ENCODE data around the gene KCNE3.

KCNE3 gene

GRCh38 chr11:74471668-74472429 lies 4.5 kb upstream of the KCNE3 start:
- no peak for DNase-seq (ENCODE audit: low read depth in 2 of 2)

- DNase-seq (ENCODE audit: low read depth in 2 of 2): no peak
Observed at GRCh38 chr11:74471037-74471436, 3.7 kb upstream of the KCNE3 start.

- no peak for DNase-seq (ENCODE audit: low read depth in 2 of 2)
Observed at GRCh38 chr11:74470526-74470925, 3.2 kb upstream of the KCNE3 start.

GRCh38 chr11:74468936-74469335 lies 1.6 kb upstream of the KCNE3 start:
- DNase-seq (ENCODE audit: low read depth in 2 of 2): no peak

GRCh38 chr11:74468521-74468920 lies 1.2 kb upstream of the KCNE3 start:
- no peak for DNase-seq (ENCODE audit: low read depth in 2 of 2)

- no peak for DNase-seq (ENCODE audit: low read depth in 2 of 2)
Observed at GRCh38 chr11:74468058-74468457, 709 bp upstream of the KCNE3 start.

- DNase-seq (ENCODE audit: low read depth in 2 of 2): no peak
Observed at GRCh38 chr11:74465291-74465708, 2.0 kb downstream of the KCNE3 start.

GRCh38 chr11:74464746-74465145 lies 2.6 kb downstream of the KCNE3 start:
- no peak for DNase-seq (ENCODE audit: low read depth in 2 of 2)

GRCh38 chr11:74463216-74463615 lies 4.1 kb downstream of the KCNE3 start:
- DNase-seq (ENCODE audit: low read depth in 2 of 2): no peak

GRCh38 chr11:74462631-74463030 lies 4.7 kb downstream of the KCNE3 start:
- no peak for DNase-seq (ENCODE audit: low read depth in 2 of 2)

GRCh38 chr11:74462009-74462408 lies 5.3 kb downstream of the KCNE3 start:
- no peak for DNase-seq (ENCODE audit: low read depth in 2 of 2)

- no peak for DNase-seq (ENCODE audit: low read depth in 2 of 2)
Observed at GRCh38 chr11:74460481-74461154, 6.7 kb downstream of the KCNE3 start.

- no peak for DNase-seq (ENCODE audit: low read depth in 2 of 2)
Observed at GRCh38 chr11:74460065-74460464, 7.3 kb downstream of the KCNE3 start.

- no peak for DNase-seq (ENCODE audit: low read depth in 2 of 2)
Observed at GRCh38 chr11:74459584-74459983, 7.8 kb downstream of the KCNE3 start.

GRCh38 chr11:74457356-74457755 lies 10.0 kb downstream of the KCNE3 start:
- DNase-seq (ENCODE audit: low read depth in 2 of 2): no peak

- peak; percentile 32 to 34 for DNase-seq (ENCODE audit: low read depth in 2 of 2)
Observed at GRCh38 chr11:74453373-74453975, 13.9 kb downstream of the KCNE3 start.

GRCh38 chr11:74452366-74452765 lies 15.0 kb downstream of the KCNE3 start:
- DNase-seq (ENCODE audit: low read depth in 2 of 2): no peak

GRCh38 chr11:74450318-74450717 lies 17.0 kb downstream of the KCNE3 start:
- DNase-seq (ENCODE audit: low read depth in 2 of 2): no peak

GRCh38 chr11:74449369-74449931 lies 17.9 kb downstream of the KCNE3 start:
- DNase-seq (ENCODE audit: low read depth in 2 of 2): no peak

GRCh38 chr11:74447720-74448119 lies 19.6 kb downstream of the KCNE3 start:
- no peak for DNase-seq (ENCODE audit: low read depth in 2 of 2)

GRCh38 chr11:74446532-74446938 lies 20.8 kb downstream of the KCNE3 start:
- no peak for DNase-seq (ENCODE audit: low read depth in 2 of 2)

- no peak for DNase-seq (ENCODE audit: low read depth in 2 of 2)
Observed at GRCh38 chr11:74444173-74444826, 23.0 kb downstream of the KCNE3 start.
